Ovary (tissue), 9 donors: ENCODE results near the gene CALHM3. TPM values are rescaled to one million over a fixed set of nuclear protein-coding genes. Genes with fewer than 3 reads are reported as not detected.

Experiments used
- DNase-seq, 5 donors: peaks; one replicate each; pipeline ENCODE4 v3.0.0-alpha.2; 2019 to 2020
- H3K27ac ChIP-seq, 2 donors: fragments of 200-600 bp; one replicate each; pipeline versions ENCODE4 v1.5.1 to v1.8.0; 2019 to 2022
- H3K27me3 ChIP-seq: fragments of 200-600 bp; one replicate; pipeline ENCODE4 v1.8.0; 2022
- H3K36me3 ChIP-seq: fragments of 200-600 bp; sonication (generic); one replicate; pipeline ENCODE4 v1.5.1; 2019
- H3K4me1 ChIP-seq: one replicate; pipeline ENCODE4 v1.8.1; 2013; ENCODE audit warnings: mild to moderate bottlenecking, moderate library complexity; ENCODE audit not compliant: insufficient read depth
- H3K4me3 ChIP-seq: fragments of 200-600 bp; sonication (generic); one replicate; pipeline ENCODE4 v1.5.1; 2017
- H3K9me3 ChIP-seq, 2 donors: fragments of 200-600 bp in 1 of 2; sonication (generic) in 1 of 2; one replicate each; pipeline versions ENCODE4 v1.5.1 to v1.8.1; 2013 to 2019; ENCODE audit warnings: mild to moderate bottlenecking in 1 of 2, moderate library complexity in 1 of 2
- CTCF ChIP-seq, 3 donors: fragments of 450-650 bp in 2 of 3; fragments of 200-600 bp in 1 of 3; IDR thresholded peaks; one replicate each; pipeline versions ENCODE4 v1.5.1 to v1.8.0; 2016 to 2022; ENCODE audit warnings: antibody characterized with exemption in 3 of 3, mild to moderate bottlenecking in 1 of 3
- EP300 ChIP-seq: sonication (generic); formaldehyde crosslinking; IDR thresholded peaks from one replicate; pipeline ENCODE4 v1.6.1; 2017; ENCODE audit warnings: antibody characterized with exemption
- POLR2A ChIP-seq: fragments of 450-650 bp; IDR thresholded peaks from one replicate; pipeline ENCODE4 v1.6.1; 2017; ENCODE audit warnings: antibody characterized with exemption, mild to moderate bottlenecking, moderate library complexity
- WGBS, 3 donors: extraction: QIAGEN DNeasy Blood & Tissue Kit in 1 of 3; methylation state at CpG; one replicate each; pipeline versions ENCODE4 v1.1.5 to v1.1.7; 2013 to 2017; 5-methylcytosine and 5-hydroxymethylcytosine counted together
- intact Hi-C, 4 donors: fragments of 100-400 bp; cut with DNase I; formaldehyde crosslinking; loops; one replicate each; pipeline versions ENCODE4 v1.11.0 to v1.15.1; 2022 to 2023
- polyA plus RNA-seq, 2 donors: library from polyadenylated mRNA; stranded (reverse); fragments of 200-250 nt in 1 of 2; fragments of 350-450 nt in 1 of 2; fragmentation: Illumina TruSeq in 1 of 2; extraction: RNeasy Lipid Tissue Mini Kit (QIAGEN cat#74804) in 1 of 2; gene quantifications; one replicate each; pipeline ENCODE4 v1.2.3, GENCODE V29; 2013 to 2014
- total RNA-seq, 7 donors: library from RNA; depleted of rRNA in 2 of 7; stranded (reverse); fragments of >200 nt in 2 of 7; fragmentation: NEBNext Ultra II Directional in 3 of 7; extraction: Animal tissue kit (Norgen Biotek cat#: 25700) in 3 of 7; gene quantifications; one replicate each; pipeline versions ENCODE4 v1.1.0 to v1.2.4, GENCODE V29; 2016 to 2023
- donor health status: DM: no; HTN: no; CAD: no; lungs with moderate emphysema.
- donor health status: DM: no; HTN: no; CAD: no.
- donor health status: Bipolar disorder and iron deficiency.
- donor health status: DM: yes; HTN: yes; CAD: no.
- donor health status: DM: no; HTN: no; CAD: no.
- donor health status: DM: yes; HTN: yes; CAD: no.

Gene CALHM3
- total and polyA plus RNA-seq, 9 donors, result not detected

GRCh38 chr10:103429647-103430046 is 49.4 kb downstream of the CALHM3 start:
- no peaks in the 10 kb centered on the region for H3K36me3 ChIP-seq

GRCh38 chr10:103428989-103429643 is 49.9 kb downstream of the CALHM3 start:
- H3K9me3 ChIP-seq, result no peaks in the 10 kb centered on the region
- H3K27ac ChIP-seq, result no peak overlapping the region
- no peaks in the 10 kb centered on the region for H3K27me3 ChIP-seq
- TF ChIP-seq EP300 (no peak), CTCF (IDR thresholded peaks at IDR 0.05) (no peak), POLR2A (no peak)
- H3K4me1 ChIP-seq, result peaks cover 15% of the 10 kb centered on the region
- WGBS, 3 donors, result 45 to 69% (median 57%) methylated on average over 5 of the region's 5 CpGs
- no peak overlapping the region for H3K4me3 ChIP-seq
- intact Hi-C loops, result no loop called here
- no peaks in the 10 kb centered on the region for H3K36me3 ChIP-seq
- DNase-seq, result no peak

More at GRCh38 chr10:103429647-103430046, 49.4 kb downstream of the CALHM3 start:
- TF ChIP-seq CTCF (IDR thresholded peaks at IDR 0.05) (no peak), POLR2A (no peak), EP300 (no peak)
- Histone ChIP-seq H3K9me3 (no peaks in the 10 kb centered on the region), H3K4me3 (no peak overlapping the region), H3K4me1 (peaks cover 20% of the 10 kb centered on the region), H3K27me3 (no peaks in the 10 kb centered on the region), H3K27ac (no peak overlapping the region)
- 97 to 99% (median 97%) methylated on average over 5 of the region's 5 CpGs for WGBS, 3 donors
- intact Hi-C loops, result no loop called here
- no peak for DNase-seq

GRCh38 chr10:103427866-103428265 is 51.2 kb downstream of the CALHM3 start:
- WGBS, 3 donors, result 89 to 94% (median 93%) methylated on average over 9 of the region's 9 CpGs
- intact Hi-C loops, result no loop called here
- no peak overlapping the region for H3K4me3 ChIP-seq
- H3K27ac ChIP-seq, result no peak overlapping the region
- H3K9me3 ChIP-seq, result no peaks in the 10 kb centered on the region
- no peaks in the 10 kb centered on the region for H3K36me3 ChIP-seq
- no peak for DNase-seq
- TF ChIP-seq EP300, result no peak
- no peaks in the 10 kb centered on the region for H3K27me3 ChIP-seq
- peaks cover 8% of the 10 kb centered on the region for H3K4me1 ChIP-seq

GRCh38 chr10:103423748-103424147 is 55.3 kb downstream of the CALHM3 start:
- H3K4me1 ChIP-seq, result no peaks in the 10 kb centered on the region
- TF ChIP-seq POLR2A (no peak), CTCF (IDR thresholded peaks at IDR 0.05) (no peak), EP300 (no peak)
- H3K27me3 ChIP-seq, result no peaks in the 10 kb centered on the region
- H3K9me3 ChIP-seq, result no peaks in the 10 kb centered on the region
- intact Hi-C loops, result no loop called here
- DNase-seq, result no peak
- H3K4me3 ChIP-seq, result no peak overlapping the region
- 87 to 93% (median 88%) methylated on average over 5 of the region's 5 CpGs for WGBS, 3 donors
- no peaks in the 10 kb centered on the region for H3K36me3 ChIP-seq
- no peak overlapping the region for H3K27ac ChIP-seq

Other genes with a start within 250 kb of the CALHM3 start
- not detected for gene RPEL1, start 233.4 kb downstream of the CALHM3 start, total RNA-seq
- not detected for gene RPEL1, start 233.4 kb downstream of the CALHM3 start, polyA plus RNA-seq
- under 1 TPM in 1 of 7 donors, not detected in 6; 0.05 TPM for gene INA, start 202.1 kb downstream of the CALHM3 start, total RNA-seq
- under 1 TPM; 0.05 to 0.23 TPM for gene INA, start 202.1 kb downstream of the CALHM3 start, polyA plus RNA-seq
- gene PCGF6, start 128.1 kb downstream of the CALHM3 start, total RNA-seq, result 10 to 100 TPM in 3 of 7 donors, 1 to 10 TPM in 4; 7.7 to 13.7 (median 10.0) TPM
- gene PCGF6, start 128.1 kb downstream of the CALHM3 start, polyA plus RNA-seq, result 1 to 10 TPM; 5.6 to 8.9 TPM
- gene TAF5, start 111.3 kb downstream of the CALHM3 start, total RNA-seq, result 1 to 10 TPM; 3.9 to 6.6 (median 4.3) TPM
- gene TAF5, start 111.3 kb downstream of the CALHM3 start, polyA plus RNA-seq, result 1 to 10 TPM; 2.5 to 3.9 TPM
- 100 to 1,000 TPM; 133 to 224 (median 171) TPM for gene ATP5MK, start 82.8 kb downstream of the CALHM3 start, total RNA-seq
- gene ATP5MK, start 82.8 kb downstream of the CALHM3 start, polyA plus RNA-seq, result 100 to 1,000 TPM; 344 to 386 TPM
- gene PDCD11, start 82.6 kb downstream of the CALHM3 start, total RNA-seq, result 10 to 100 TPM; 12.8 to 40.8 (median 28.8) TPM
- 10 to 100 TPM in 1 of 2 donors, 1 to 10 TPM in 1; 9.7 to 16.7 TPM for gene PDCD11, start 82.6 kb downstream of the CALHM3 start, polyA plus RNA-seq
- 10 to 100 TPM; 46.5 to 90.4 (median 55.3) TPM for gene CALHM2, start 26.9 kb downstream of the CALHM3 start, total RNA-seq
- gene CALHM2, start 26.9 kb downstream of the CALHM3 start, polyA plus RNA-seq, result 100 to 1,000 TPM in 1 of 2 donors, 10 to 100 TPM in 1; 42.1 to 105 TPM
- gene CALHM1, start 20.3 kb downstream of the CALHM3 start, total RNA-seq, result not detected
- gene CALHM1, start 20.3 kb downstream of the CALHM3 start, polyA plus RNA-seq, result not detected
- gene NEURL1, start 14.5 kb upstream of the CALHM3 start, total RNA-seq, result 1 to 10 TPM; 2.4 to 5.6 (median 3.2) TPM
- 1 to 10 TPM in 1 of 2 donors, under 1 TPM in 1; 0.28 to 1.8 TPM for gene NEURL1, start 14.5 kb upstream of the CALHM3 start, polyA plus RNA-seq